ENCODE data around the gene CAPN10.

CAPN10 gene

GRCh38 chr2:240644171-240644651 is 57.7 kb downstream of the CAPN10 start:
- TF ChIP-seq CTCF (conservative IDR thresholded peaks at IDR 0.05; ENCODE audit: control insufficient read depth, insufficient read depth, low read depth, low read length) = no peak
- H3K4me3 ChIP-seq (ENCODE audit: control insufficient read depth, low read depth, low read length) = no peak overlapping the region
- DNase-seq (ENCODE audit: low read depth) = no peak

GRCh38 chr2:240644859-240645301 is 58.3 kb downstream of the CAPN10 start:
- no peak overlapping the region for H3K4me3 ChIP-seq (ENCODE audit: control insufficient read depth, low read depth, low read length)
- TF ChIP-seq CTCF (conservative IDR thresholded peaks at IDR 0.05; ENCODE audit: control insufficient read depth, insufficient read depth, low read depth, low read length) = no peak
- no peak for DNase-seq (ENCODE audit: low read depth)

- H3K4me3 ChIP-seq (ENCODE audit: control insufficient read depth, low read depth, low read length) = no peak overlapping the region
These were observed 58.8 kb downstream of the CAPN10 start for GRCh38 chr2:240645346-240645745.

GRCh38 chr2:240645801-240646175 is 59.3 kb downstream of the CAPN10 start:
- no peak for TF ChIP-seq CTCF (conservative IDR thresholded peaks at IDR 0.05; ENCODE audit: control insufficient read depth, insufficient read depth, low read depth, low read length)
- DNase-seq (ENCODE audit: low read depth) = no peak
- no peak overlapping the region for H3K4me3 ChIP-seq (ENCODE audit: control insufficient read depth, low read depth, low read length)

More at GRCh38 chr2:240645346-240645745, 58.8 kb downstream of the CAPN10 start:
- DNase-seq (ENCODE audit: low read depth) = no peak
- TF ChIP-seq CTCF (conservative IDR thresholded peaks at IDR 0.05; ENCODE audit: control insufficient read depth, insufficient read depth, low read depth, low read length) = no peak

- H3K4me3 ChIP-seq (ENCODE audit: control insufficient read depth, low read depth, low read length) = no peak overlapping the region
- no peak for DNase-seq (ENCODE audit: low read depth)
- no peak for TF ChIP-seq CTCF (conservative IDR thresholded peaks at IDR 0.05; ENCODE audit: control insufficient read depth, insufficient read depth, low read depth, low read length)
These were observed 59.8 kb downstream of the CAPN10 start for GRCh38 chr2:240646176-240646899.

GRCh38 chr2:240646900-240647502 is 60.5 kb downstream of the CAPN10 start:
- no peak for TF ChIP-seq CTCF (conservative IDR thresholded peaks at IDR 0.05; ENCODE audit: control insufficient read depth, insufficient read depth, low read depth, low read length)
- DNase-seq (ENCODE audit: low read depth) = no peak
- no peak overlapping the region for H3K4me3 ChIP-seq (ENCODE audit: control insufficient read depth, low read depth, low read length)

Data from fibroblast of mammary gland (primary cell).